ENCODE data around the gene EML1. TPM values are rescaled to one million over a fixed set of nuclear protein-coding genes. Genes with fewer than 3 reads are reported as not detected.
"Not testable (repeated sequence)": the region's sequence is repeated elsewhere in the genome, so short reads cannot be mapped to it uniquely, and the experiment has no call there.

Gene EML1
- total RNA-seq, 1 donor from 2014 or later = 36.4 TPM

DNA sequence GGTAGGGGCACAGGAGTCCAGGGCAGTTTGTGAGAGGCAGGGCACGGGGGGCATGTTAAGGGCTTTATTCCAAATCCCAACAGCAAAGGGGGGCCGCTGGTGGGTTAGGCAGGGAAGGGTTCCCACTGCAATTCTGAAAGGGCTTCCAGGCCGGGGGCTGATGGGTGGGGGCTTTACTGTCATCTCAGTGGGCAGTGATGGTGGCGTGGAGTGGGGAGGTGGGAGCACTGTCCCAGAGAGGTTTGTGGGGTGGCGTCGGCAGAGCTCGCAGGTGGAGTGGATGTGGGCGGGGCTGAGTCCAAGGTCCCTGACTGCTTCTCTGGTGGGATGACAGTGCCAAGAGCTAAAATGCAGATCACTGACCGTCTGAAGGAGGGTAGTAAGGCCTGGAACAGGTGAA lies 150.4 kb downstream of the EML1 start:
- no peak for DNase-seq (ENCODE audit: low spot score)
- Mint-ChIP-seq H3K4me3 (ENCODE audit: unreplicated experiment) (no peak overlapping the region), H3K9me3 (ENCODE audit: low read depth) (no peaks in the 10 kb centered on the region), H3K27ac (ENCODE audit: unreplicated experiment) (no peak overlapping the region), H3K27me3 (ENCODE audit: low read depth) (no peaks in the 10 kb centered on the region), H3K36me3 (ENCODE audit: low read depth) (peaks cover 21% of the 10 kb centered on the region), H3K4me1 (ENCODE audit: low read depth) (no peaks in the 10 kb centered on the region)
- TF ChIP-seq, protein P1, sequence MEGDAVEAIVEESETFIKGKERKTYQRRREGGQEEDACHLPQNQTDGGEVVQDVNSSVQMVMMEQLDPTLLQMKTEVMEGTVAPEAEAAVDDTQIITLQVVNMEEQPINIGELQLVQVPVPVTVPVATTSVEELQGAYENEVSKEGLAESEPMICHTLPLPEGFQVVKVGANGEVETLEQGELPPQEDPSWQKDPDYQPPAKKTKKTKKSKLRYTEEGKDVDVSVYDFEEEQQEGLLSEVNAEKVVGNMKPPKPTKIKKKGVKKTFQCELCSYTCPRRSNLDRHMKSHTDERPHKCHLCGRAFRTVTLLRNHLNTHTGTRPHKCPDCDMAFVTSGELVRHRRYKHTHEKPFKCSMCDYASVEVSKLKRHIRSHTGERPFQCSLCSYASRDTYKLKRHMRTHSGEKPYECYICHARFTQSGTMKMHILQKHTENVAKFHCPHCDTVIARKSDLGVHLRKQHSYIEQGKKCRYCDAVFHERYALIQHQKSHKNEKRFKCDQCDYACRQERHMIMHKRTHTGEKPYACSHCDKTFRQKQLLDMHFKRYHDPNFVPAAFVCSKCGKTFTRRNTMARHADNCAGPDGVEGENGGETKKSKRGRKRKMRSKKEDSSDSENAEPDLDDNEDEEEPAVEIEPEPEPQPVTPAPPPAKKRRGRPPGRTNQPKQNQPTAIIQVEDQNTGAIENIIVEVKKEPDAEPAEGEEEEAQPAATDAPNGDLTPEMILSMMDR (IDR thresholded peaks at IDR 0.05) = no peak

DNA sequence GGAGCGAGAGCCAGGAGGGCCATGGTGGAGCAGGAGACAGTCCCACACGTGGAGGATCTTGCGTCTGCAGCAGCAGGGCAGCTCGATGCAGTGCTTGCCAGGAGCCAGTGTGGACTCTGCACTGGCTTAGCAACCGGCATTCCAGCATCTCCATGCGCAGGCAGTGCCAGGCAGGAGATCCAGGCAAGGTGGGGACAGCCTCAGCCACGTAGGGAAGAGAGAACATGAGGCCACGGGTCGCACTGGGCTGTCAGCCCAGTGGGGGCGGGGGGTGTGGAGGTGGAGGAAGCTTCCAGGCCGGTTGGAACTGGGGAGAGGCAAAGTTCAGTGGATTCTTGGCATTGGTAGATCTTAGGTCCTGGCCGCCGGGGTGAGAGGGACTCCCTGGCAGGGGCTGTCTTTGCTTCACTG lies 151.0 kb downstream of the EML1 start:
- Mint-ChIP-seq H3K9me3 (ENCODE audit: low read depth) (no peaks in the 10 kb centered on the region), H3K27ac (ENCODE audit: unreplicated experiment) (no peak overlapping the region), H3K4me3 (ENCODE audit: unreplicated experiment) (no peak overlapping the region), H3K4me1 (ENCODE audit: low read depth) (no peaks in the 10 kb centered on the region), H3K27me3 (ENCODE audit: low read depth) (no peaks in the 10 kb centered on the region), H3K36me3 (ENCODE audit: low read depth) (peaks cover 20% of the 10 kb centered on the region)
- TF ChIP-seq, protein P1 (IDR thresholded peaks at IDR 0.05) = no peak
- no peak for DNase-seq (ENCODE audit: low spot score)

DNA sequence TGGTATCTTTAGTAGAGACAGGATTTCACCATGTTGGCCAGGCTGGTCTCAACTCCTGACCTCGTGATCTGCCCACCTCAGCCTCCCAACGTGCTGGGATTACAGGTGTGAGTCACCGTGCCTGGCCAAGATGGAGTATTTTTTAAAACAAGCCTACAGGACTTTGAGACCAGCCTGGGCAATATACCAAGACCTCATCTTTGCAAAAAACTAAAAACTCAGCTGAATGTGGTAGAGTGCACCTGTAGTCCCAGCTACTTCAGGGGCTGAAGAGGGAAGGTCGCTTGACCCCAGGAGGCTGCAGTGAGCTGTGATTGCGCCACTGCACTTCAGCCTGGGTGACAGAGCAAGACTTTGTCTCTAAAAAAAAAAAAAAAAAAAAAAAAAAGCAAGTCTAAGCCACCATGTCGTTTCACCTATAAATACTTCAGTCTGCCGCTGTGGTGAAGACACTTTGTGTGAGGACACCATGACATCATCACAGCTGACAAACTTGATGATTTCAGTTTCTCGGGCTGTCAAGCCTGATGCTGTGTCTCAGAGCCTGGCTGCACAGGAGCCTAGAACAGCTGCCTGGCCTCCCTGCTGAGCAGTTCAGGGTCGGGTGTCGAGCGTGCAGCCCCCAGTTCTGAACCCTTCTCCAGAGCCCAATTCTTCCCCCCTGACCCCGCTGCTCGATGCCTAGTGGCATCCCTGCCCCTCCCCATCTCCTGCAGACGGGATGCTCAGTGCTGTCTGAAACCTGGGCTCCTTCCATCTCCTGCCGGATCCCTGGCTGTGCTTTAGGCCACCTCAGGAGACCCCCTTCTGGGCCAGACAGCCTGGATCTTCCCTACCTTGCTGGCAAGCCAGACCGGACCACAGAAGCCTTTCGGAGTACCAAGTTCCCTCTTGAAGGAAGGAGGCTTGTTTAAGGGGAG lies 152.8 kb downstream of the EML1 start:
- peaks cover 11% of the 10 kb centered on the region for H3K36me3 Mint-ChIP-seq (ENCODE audit: low read depth)
- no peak overlapping the region for H3K27ac Mint-ChIP-seq (ENCODE audit: unreplicated experiment)
- DNase-seq (ENCODE audit: low spot score) = no peak
- no peaks in the 10 kb centered on the region for H3K9me3 Mint-ChIP-seq (ENCODE audit: low read depth)
- peaks cover 8% of the 10 kb centered on the region for H3K4me1 Mint-ChIP-seq (ENCODE audit: low read depth)
- no peaks in the 10 kb centered on the region for H3K27me3 Mint-ChIP-seq (ENCODE audit: low read depth)
- TF ChIP-seq, protein P1 (IDR thresholded peaks at IDR 0.05) = no peak
- no peak overlapping the region for H3K4me3 Mint-ChIP-seq (ENCODE audit: unreplicated experiment)

DNA sequence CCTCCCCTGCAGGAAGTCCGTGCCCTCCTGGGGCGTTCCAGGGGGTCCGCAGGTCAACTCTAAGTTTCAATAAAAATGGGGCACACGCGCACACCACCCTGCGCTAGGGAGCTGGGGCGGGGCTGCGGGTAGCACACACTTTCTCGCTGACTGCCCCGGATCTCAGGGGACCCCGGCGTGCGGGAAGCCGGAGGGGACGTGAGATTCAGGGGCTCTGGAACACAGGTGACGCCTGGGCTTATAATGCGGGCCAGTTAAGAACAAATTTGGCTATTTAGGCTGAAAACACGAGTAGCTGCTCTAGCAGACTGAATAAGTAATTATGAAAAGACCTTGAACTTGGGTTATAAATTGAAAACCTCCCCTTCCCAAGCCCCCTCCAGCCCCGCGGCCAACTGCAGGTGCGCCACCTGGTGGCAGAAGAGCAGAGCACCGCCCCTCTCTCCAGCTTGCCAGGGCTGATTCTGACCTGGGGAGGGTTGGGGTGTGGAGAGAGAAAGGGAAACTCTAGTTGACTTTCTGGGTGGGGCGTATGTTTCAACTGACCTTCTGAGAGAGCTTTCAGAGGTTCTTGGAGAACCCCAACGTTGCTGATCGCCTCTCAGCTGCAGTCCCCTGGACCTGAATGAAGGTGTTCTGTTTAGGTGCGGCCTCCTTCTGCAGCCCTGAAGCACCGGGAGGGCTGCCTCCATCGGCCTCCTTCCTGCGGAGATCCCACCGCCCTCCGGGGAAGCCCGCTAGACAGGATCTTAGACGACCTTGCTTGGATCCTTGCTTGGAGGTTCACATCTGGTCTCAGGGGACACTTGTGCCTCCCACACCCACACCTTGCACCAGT lies 153.7 kb downstream of the EML1 start:
- Mint-ChIP-seq H3K4me1 (ENCODE audit: low read depth) (peaks cover 8% of the 10 kb centered on the region), H3K36me3 (ENCODE audit: low read depth) (peaks cover 10% of the 10 kb centered on the region), H3K9me3 (ENCODE audit: low read depth) (no peaks in the 10 kb centered on the region), H3K27ac (ENCODE audit: unreplicated experiment) (no peak overlapping the region), H3K4me3 (ENCODE audit: unreplicated experiment) (no peak overlapping the region), H3K27me3 (ENCODE audit: low read depth) (no peaks in the 10 kb centered on the region)
- TF ChIP-seq, protein P1 (IDR thresholded peaks at IDR 0.05) = peak; percentile 92
- DNase-seq (ENCODE audit: low spot score) = no peak

DNA sequence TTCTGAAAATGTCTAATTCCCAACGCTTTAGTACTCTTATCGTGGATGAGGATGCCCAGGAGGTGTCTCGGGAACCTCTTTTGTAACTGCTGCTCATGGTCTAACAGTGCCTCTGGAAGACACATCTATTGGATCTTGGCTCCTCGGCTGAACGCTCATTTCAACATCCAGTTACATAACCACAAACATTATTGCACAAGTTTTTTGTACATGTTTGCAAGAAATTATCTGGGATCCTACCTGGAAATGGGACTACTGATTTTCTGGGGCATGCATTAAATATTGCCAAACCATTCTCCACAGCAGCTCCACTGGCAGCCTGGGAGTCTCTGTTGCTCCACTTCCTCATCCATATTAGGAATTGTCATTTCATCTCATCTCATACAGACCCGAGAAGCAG lies 154.5 kb downstream of the EML1 start:
- no peak for DNase-seq (ENCODE audit: low spot score)
- TF ChIP-seq, protein P1 (IDR thresholded peaks at IDR 0.05) = no peak

DNA sequence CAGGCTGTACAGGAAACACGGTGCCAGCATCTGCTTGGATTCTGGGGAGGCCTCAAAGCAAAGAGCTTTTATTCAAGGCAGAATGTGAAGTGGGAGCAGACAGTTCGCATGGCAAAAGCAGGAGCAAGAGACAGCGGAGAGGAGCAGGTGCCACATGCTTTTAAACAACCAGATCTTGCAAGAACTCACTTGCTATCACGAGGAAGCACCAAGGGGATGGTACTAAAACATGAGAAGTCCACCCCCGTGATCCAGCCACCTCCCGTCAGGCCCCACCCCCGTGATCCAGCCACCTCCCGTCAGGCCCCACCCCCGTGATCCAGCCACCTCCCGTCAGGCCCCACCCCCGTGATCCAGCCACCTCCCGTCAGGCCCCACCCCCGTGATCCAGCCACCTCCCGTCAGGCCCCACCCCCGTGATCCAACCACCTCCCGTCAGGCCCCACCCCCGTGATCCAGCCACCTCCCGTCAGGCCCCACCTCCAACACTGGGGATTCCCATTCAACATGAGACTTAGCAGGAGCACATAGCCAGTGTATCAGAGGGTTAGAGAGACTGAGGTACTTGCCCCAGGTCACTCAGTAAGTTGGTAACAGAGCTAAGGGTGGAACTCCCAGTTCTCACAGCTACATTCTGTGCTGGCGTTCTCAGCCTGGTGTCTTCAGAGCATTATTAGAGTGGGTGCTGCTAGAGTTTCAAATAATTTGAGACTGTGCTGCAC lies 156.0 kb downstream of the EML1 start:
- H3K36me3 Mint-ChIP-seq (ENCODE audit: low read depth); H3K9me3 Mint-ChIP-seq (ENCODE audit: low read depth): not testable (repeated sequence)

More for the DNA sequence above, 154.5 kb downstream of the EML1 start:
- Mint-ChIP-seq H3K4me3 (ENCODE audit: unreplicated experiment) (no peak overlapping the region), H3K9me3 (ENCODE audit: low read depth) (no peaks in the 10 kb centered on the region), H3K4me1 (ENCODE audit: low read depth) (peaks cover 8% of the 10 kb centered on the region), H3K27me3 (ENCODE audit: low read depth) (no peaks in the 10 kb centered on the region), H3K27ac (ENCODE audit: unreplicated experiment) (no peak overlapping the region), H3K36me3 (ENCODE audit: low read depth) (peaks cover 5% of the 10 kb centered on the region)

More for the DNA sequence above, 156.0 kb downstream of the EML1 start:
- DNase-seq (ENCODE audit: low spot score); H3K27ac Mint-ChIP-seq (ENCODE audit: unreplicated experiment); H3K4me3 Mint-ChIP-seq (ENCODE audit: unreplicated experiment); H3K4me1 Mint-ChIP-seq (ENCODE audit: low read depth); H3K27me3 Mint-ChIP-seq (ENCODE audit: low read depth): not testable (repeated sequence)
